Esophagus squamous epithelium (tissue), 5 donors: ENCODE data around the gene EFCAB12. TPM values are rescaled to one million over a fixed set of nuclear protein-coding genes. Genes with fewer than 3 reads are reported as not detected.

Source experiments
- DNase-seq: peaks from one replicate; lab custom pipeline; 2025; lab: John Stamatoyannopoulos, UW
- H3K27ac ChIP-seq, 4 donors: fragments of 200-600 bp; sonication (generic); one replicate each; pipeline ENCODE4 v1.5.1; 2016 to 2019; ENCODE audit warnings: mild to moderate bottlenecking in 1 of 4
- H3K27me3 ChIP-seq, 4 donors: fragments of 200-600 bp; sonication (generic); 1 replicate in 3 of 4; 2 replicates in 1 of 4; pipeline versions ENCODE4 v1.5.1 to v1.6.0; 2017 to 2021; ENCODE audit warnings: antibody characterized with exemption in 1 of 4
- H3K36me3 ChIP-seq, 3 donors: fragments of 200-600 bp; sonication (generic); one replicate each; pipeline ENCODE4 v1.5.1; 2016 to 2019
- H3K4me1 ChIP-seq, 3 donors: fragments of 200-600 bp; sonication (generic); one replicate each; pipeline ENCODE4 v1.5.1; 2017 to 2019
- H3K4me3 ChIP-seq, 4 donors: fragments of 200-600 bp; sonication (generic); 1 replicate in 3 of 4; 2 replicates in 1 of 4; pipeline ENCODE4 v1.5.1; 2016 to 2019; ENCODE audit warnings: mild to moderate bottlenecking in 2 of 4, moderate library complexity in 1 of 4
- H3K9me3 ChIP-seq, 3 donors: fragments of 200-600 bp; sonication (generic); one replicate each; pipeline ENCODE4 v1.5.1; 2016 to 2019
- CTCF ChIP-seq, 6 experiments: fragments of 450-650 bp in 4 of 6; fragments of 200-600 bp in 2 of 6; sonication (generic) in 2 of 6; IDR thresholded peaks; one replicate each; pipeline ENCODE4 v1.5.1; 2016 to 2019; ENCODE audit warnings: antibody characterized with exemption in 6 of 6, mild to moderate bottlenecking in 4 of 6, moderate library complexity in 4 of 6
- POLR2A ChIP-seq, 4 donors: fragments of 450-650 bp; IDR thresholded peaks; one replicate each; pipeline ENCODE4 v1.6.1; 2017; ENCODE audit warnings: antibody characterized with exemption in 4 of 4, mild to moderate bottlenecking in 4 of 4, moderate library complexity in 3 of 4
- WGBS, 2 donors: methylation state at CpG; one replicate each; pipeline ENCODE4 v1.1.5; 2018; 5-methylcytosine and 5-hydroxymethylcytosine counted together
- intact Hi-C: fragments of 100-400 bp; cut with DNase I; formaldehyde crosslinking; loops from one replicate; pipeline ENCODE4 v1.15.0; 2022
- total RNA-seq, 4 donors: library from RNA; depleted of rRNA; stranded (reverse); fragments of >200 nt; gene quantifications; one replicate each; pipeline ENCODE4 v1.1.0, GENCODE V29; 2016
- donor health status: DM: yes; HTN: yes; CAD: no.

Gene EFCAB12
- total RNA-seq, 4 donors from 2014 or later: under 0.01 TPM; not detected in 3

GRCh38 chr3:129360171-129360611 lies 68.2 kb downstream of the EFCAB12 start:
- H3K9me3 ChIP-seq: no peaks in the 10 kb centered on the region
- TF ChIP-seq CTCF (IDR thresholded peaks at IDR 0.05) (no peak), POLR2A (IDR thresholded peaks at IDR 0.05) (no peak)
- H3K27ac ChIP-seq: no peak overlapping the region
- 83% methylated on average over 3 of the region's 10 CpGs; no CpG with 5 or more reads in 1 of the 2 donors for WGBS, 2 donors
- no peak for DNase-seq
- peaks cover 0 to 13% (median 0%) of the 10 kb centered on the region in 3 donors for H3K4me1 ChIP-seq
- H3K36me3 ChIP-seq: no peaks in the 10 kb centered on the region
- H3K4me3 ChIP-seq: no peak overlapping the region
- intact Hi-C loops: no loop called here
- H3K27me3 ChIP-seq: no peaks in the 10 kb centered on the region

- H3K9me3 ChIP-seq: no peaks in the 10 kb centered on the region
- no peak overlapping the region for H3K4me3 ChIP-seq
- intact Hi-C loops: no loop called here
- no peak for DNase-seq
- TF ChIP-seq CTCF (IDR thresholded peaks at IDR 0.05) (no peak), POLR2A (IDR thresholded peaks at IDR 0.05) (no peak)
- no peaks in the 10 kb centered on the region for H3K36me3 ChIP-seq
- H3K4me1 ChIP-seq: peaks cover 0 to 13% (median 0%) of the 10 kb centered on the region in 3 donors
- H3K27me3 ChIP-seq: no peaks in the 10 kb centered on the region
- WGBS, 2 donors: 65 to 81% methylated on average over 9 to 13 of the region's 18 CpGs
- no peak overlapping the region for H3K27ac ChIP-seq
These were observed 69.6 kb downstream of the EFCAB12 start for GRCh38 chr3:129358772-129359371.

GRCh38 chr3:129358177-129358771 lies 70.2 kb downstream of the EFCAB12 start:
- peaks cover 0 to 18% (median 0%) of the 10 kb centered on the region in 3 donors for H3K4me1 ChIP-seq
- no peak for DNase-seq
- WGBS, 2 donors: 63 to 65% methylated on average over 3 to 5 of the region's 13 CpGs
- no peak overlapping the region for H3K4me3 ChIP-seq
- intact Hi-C loops: no loop called here
- no peaks in the 10 kb centered on the region for H3K9me3 ChIP-seq
- no peak for TF ChIP-seq POLR2A (IDR thresholded peaks at IDR 0.05)
- TF ChIP-seq CTCF (IDR thresholded peaks at IDR 0.05): no peak
- no peaks in the 10 kb centered on the region for H3K27me3 ChIP-seq
- H3K27ac ChIP-seq: no peak overlapping the region
- no peaks in the 10 kb centered on the region for H3K36me3 ChIP-seq

GRCh38 chr3:129357616-129358015 lies 70.8 kb downstream of the EFCAB12 start:
- intact Hi-C loops: no loop called here
- Histone ChIP-seq H3K36me3 (no peaks in the 10 kb centered on the region), H3K9me3 (no peaks in the 10 kb centered on the region), H3K4me1 (peaks cover 0 to 23% (median 0%) of the 10 kb centered on the region in 3 donors), H3K4me3 (no peak overlapping the region), H3K27ac (no peak overlapping the region), H3K27me3 (no peaks in the 10 kb centered on the region)
- WGBS, 2 donors: 87 to 93% methylated on average over 3 to 5 of the region's 9 CpGs
- no peak for DNase-seq
- no peak for TF ChIP-seq POLR2A (IDR thresholded peaks at IDR 0.05)
- no peak for TF ChIP-seq CTCF (IDR thresholded peaks at IDR 0.05)

GRCh38 chr3:129356756-129357425 lies 71.5 kb downstream of the EFCAB12 start:
- TF ChIP-seq CTCF (IDR thresholded peaks at IDR 0.05) (no peak), POLR2A (IDR thresholded peaks at IDR 0.05) (no peak)
- peaks cover 0 to 27% (median 0%) of the 10 kb centered on the region in 3 donors for H3K4me1 ChIP-seq
- no peaks in the 10 kb centered on the region for H3K36me3 ChIP-seq
- H3K9me3 ChIP-seq: no peaks in the 10 kb centered on the region
- no peak overlapping the region for H3K4me3 ChIP-seq
- no peak overlapping the region for H3K27ac ChIP-seq
- DNase-seq: no peak
- intact Hi-C loops: no loop called here
- WGBS, 2 donors: 89 to 100% methylated on average over 1 to 5 of the region's 10 CpGs
- no peaks in the 10 kb centered on the region for H3K27me3 ChIP-seq
